HCT116 (cell line): ENCODE results near the gene KLHL22.

Experiments
- FOSL1 ChIP-seq: IDR thresholded peaks from 2 replicates; pipeline ENCODE4 v1.6.1; 2012; ENCODE audit warnings: low read depth
- POLR2A ChIP-seq: IDR thresholded peaks from 2 replicates; pipeline ENCODE4 v1.7.0; 2011; ENCODE audit warnings: borderline replicate concordance; ENCODE audit not compliant: insufficient read depth, insufficient read length; ENCODE audit errors: extremely low read depth
- RAD21 ChIP-seq: IDR thresholded peaks from 2 replicates; pipeline ENCODE4 v1.6.1; 2012; ENCODE audit warnings: low read depth, mild to moderate bottlenecking
- ZFX ChIP-seq: fragments of 450-650 bp; IDR thresholded peaks from 2 replicates; pipeline ENCODE4 v1.6.1; 2017
- TF ChIP-seq, protein P1 (sequence below), 3 experiments: fragments of 200-600 bp in 1 of 3; sonication (generic) in 1 of 3; IDR thresholded peaks in 2 of 3; conservative IDR thresholded peaks in 1 of 3; 2 replicates each; pipeline ENCODE4 v1.5.1; 2012 to 2017; ENCODE audit warnings: low read depth in 2 of 3, low read length in 2 of 3, antibody characterized with exemption in 1 of 3, borderline replicate concordance in 1 of 3, control low read depth in 1 of 3, mild to moderate bottlenecking in 1 of 3, mixed read lengths in 1 of 3, mixed run types in 1 of 3, moderate library complexity in 1 of 3; ENCODE audit not compliant: insufficient read depth in 1 of 3
- TF ChIP-seq, protein P2 (sequence below): IDR thresholded peaks from 2 replicates; pipeline ENCODE4 v1.6.1; 2012; ENCODE audit warnings: low read depth
- TF ChIP-seq, protein P3 (sequence below): IDR thresholded peaks from 2 replicates; pipeline ENCODE4 v1.6.1; 2011; ENCODE audit warnings: mild to moderate bottlenecking, low read length, moderate library complexity; ENCODE audit not compliant: insufficient replicate concordance; ENCODE audit errors: extremely low read depth

DNA sequence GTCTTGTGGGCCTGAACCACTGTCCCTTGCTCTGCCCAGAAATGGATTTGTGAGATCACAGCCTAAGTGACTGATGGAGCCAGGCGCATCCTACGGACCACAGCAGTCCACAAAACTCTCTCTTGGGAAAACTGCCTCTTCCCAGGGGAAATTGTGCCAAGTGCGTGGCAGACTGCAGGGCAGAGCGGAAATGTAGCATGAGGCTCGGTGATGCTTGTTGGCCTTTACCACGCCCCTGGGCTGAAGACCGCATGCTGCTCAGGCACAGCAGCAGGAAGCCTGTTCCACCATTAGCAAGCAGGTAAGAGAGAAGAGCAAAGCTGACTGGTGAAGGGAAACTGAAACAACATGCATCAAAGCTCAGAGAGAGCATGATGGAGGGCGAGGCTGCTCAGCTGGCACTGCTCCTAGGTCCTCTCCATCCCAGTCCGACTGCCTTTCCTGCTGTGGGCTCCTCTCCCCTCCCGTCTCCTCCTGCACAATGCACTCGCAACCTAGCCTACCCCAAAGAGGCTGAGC lies 31.4 kb downstream of the KLHL22 start:
- TF ChIP-seq POLR2A (no peak), RAD21 (no peak), ZFX (no peak), FOSL1 (no peak)
- TF ChIP-seq, protein P1, sequence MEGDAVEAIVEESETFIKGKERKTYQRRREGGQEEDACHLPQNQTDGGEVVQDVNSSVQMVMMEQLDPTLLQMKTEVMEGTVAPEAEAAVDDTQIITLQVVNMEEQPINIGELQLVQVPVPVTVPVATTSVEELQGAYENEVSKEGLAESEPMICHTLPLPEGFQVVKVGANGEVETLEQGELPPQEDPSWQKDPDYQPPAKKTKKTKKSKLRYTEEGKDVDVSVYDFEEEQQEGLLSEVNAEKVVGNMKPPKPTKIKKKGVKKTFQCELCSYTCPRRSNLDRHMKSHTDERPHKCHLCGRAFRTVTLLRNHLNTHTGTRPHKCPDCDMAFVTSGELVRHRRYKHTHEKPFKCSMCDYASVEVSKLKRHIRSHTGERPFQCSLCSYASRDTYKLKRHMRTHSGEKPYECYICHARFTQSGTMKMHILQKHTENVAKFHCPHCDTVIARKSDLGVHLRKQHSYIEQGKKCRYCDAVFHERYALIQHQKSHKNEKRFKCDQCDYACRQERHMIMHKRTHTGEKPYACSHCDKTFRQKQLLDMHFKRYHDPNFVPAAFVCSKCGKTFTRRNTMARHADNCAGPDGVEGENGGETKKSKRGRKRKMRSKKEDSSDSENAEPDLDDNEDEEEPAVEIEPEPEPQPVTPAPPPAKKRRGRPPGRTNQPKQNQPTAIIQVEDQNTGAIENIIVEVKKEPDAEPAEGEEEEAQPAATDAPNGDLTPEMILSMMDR (IDR thresholded peaks at IDR 0.05 in 2 of 3, conservative IDR thresholded peaks at IDR 0.05 in 1 of 3; ENCODE audit: borderline replicate concordance in 1 of 3, insufficient read depth in 1 of 3, low read depth in 2 of 3, low read length in 2 of 3), result no peak
- TF ChIP-seq, protein P2, sequence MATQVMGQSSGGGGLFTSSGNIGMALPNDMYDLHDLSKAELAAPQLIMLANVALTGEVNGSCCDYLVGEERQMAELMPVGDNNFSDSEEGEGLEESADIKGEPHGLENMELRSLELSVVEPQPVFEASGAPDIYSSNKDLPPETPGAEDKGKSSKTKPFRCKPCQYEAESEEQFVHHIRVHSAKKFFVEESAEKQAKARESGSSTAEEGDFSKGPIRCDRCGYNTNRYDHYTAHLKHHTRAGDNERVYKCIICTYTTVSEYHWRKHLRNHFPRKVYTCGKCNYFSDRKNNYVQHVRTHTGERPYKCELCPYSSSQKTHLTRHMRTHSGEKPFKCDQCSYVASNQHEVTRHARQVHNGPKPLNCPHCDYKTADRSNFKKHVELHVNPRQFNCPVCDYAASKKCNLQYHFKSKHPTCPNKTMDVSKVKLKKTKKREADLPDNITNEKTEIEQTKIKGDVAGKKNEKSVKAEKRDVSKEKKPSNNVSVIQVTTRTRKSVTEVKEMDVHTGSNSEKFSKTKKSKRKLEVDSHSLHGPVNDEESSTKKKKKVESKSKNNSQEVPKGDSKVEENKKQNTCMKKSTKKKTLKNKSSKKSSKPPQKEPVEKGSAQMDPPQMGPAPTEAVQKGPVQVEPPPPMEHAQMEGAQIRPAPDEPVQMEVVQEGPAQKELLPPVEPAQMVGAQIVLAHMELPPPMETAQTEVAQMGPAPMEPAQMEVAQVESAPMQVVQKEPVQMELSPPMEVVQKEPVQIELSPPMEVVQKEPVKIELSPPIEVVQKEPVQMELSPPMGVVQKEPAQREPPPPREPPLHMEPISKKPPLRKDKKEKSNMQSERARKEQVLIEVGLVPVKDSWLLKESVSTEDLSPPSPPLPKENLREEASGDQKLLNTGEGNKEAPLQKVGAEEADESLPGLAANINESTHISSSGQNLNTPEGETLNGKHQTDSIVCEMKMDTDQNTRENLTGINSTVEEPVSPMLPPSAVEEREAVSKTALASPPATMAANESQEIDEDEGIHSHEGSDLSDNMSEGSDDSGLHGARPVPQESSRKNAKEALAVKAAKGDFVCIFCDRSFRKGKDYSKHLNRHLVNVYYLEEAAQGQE, result no peak
- TF ChIP-seq, protein P3, sequence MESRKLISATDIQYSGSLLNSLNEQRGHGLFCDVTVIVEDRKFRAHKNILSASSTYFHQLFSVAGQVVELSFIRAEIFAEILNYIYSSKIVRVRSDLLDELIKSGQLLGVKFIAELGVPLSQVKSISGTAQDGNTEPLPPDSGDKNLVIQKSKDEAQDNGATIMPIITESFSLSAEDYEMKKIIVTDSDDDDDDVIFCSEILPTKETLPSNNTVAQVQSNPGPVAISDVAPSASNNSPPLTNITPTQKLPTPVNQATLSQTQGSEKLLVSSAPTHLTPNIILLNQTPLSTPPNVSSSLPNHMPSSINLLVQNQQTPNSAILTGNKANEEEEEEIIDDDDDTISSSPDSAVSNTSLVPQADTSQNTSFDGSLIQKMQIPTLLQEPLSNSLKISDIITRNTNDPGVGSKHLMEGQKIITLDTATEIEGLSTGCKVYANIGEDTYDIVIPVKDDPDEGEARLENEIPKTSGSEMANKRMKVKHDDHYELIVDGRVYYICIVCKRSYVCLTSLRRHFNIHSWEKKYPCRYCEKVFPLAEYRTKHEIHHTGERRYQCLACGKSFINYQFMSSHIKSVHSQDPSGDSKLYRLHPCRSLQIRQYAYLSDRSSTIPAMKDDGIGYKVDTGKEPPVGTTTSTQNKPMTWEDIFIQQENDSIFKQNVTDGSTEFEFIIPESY, result no peak
